Measurements from ENCODE around the gene EXOC6.

EXOC6 gene

DNA sequence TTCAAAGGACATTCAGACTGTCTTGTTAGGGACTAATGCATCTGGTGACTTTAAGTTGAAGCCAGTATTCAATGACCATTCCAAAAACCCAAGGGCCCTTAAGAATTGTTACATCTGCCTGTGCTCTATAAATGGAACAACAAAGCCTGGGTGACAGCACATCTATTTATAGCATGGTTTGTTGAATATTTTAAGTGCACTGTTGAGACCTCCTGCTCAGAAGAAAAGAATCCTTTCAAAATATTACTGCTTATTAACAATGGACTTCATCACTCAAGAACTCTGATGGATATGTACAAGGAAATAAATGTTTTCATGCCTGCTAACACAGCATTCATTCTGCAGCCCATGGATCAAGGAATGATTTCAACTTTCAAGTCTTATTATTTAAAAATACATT lies 179.2 kb downstream of the EXOC6 start:
- DNase-seq = no peak

DNA sequence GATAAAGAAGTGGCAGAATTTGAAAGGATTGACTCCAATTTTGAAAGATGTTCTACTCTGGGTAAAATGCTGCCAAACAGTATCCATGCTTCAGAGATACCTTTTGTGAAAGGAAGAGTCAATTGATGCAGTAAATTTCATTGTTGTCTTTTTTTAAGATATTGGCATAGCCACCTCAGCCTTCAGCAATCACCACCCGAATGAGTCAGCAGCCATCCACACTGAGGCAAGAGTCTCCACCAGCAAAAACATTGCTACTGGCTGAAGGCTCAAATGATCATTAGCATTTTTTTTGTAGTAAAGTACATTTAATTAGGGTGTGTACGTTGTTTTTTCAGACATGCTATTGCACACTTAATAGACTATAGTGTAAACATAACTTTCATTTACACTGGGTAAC lies 180.6 kb downstream of the EXOC6 start:
- no peak for DNase-seq

DNA sequence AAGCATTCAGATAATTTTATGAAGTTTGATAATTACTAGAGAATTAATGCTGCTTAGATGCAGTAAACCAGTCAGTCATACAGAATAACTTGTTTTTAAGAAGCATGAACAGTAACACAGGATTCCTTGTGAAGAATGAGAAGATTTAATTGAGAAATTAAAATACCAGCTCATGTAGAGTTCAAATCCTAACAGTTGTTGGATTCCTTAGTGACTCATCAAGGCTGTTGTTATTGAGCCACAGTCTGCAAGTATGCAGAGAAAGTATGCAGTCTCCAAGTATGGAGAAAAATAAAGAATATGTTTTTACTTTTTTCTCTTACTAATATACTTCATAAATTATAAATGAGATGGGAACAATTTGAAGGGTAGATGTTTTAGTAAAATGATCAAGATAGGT lies 182.1 kb downstream of the EXOC6 start:
- DNase-seq = no peak

DNA sequence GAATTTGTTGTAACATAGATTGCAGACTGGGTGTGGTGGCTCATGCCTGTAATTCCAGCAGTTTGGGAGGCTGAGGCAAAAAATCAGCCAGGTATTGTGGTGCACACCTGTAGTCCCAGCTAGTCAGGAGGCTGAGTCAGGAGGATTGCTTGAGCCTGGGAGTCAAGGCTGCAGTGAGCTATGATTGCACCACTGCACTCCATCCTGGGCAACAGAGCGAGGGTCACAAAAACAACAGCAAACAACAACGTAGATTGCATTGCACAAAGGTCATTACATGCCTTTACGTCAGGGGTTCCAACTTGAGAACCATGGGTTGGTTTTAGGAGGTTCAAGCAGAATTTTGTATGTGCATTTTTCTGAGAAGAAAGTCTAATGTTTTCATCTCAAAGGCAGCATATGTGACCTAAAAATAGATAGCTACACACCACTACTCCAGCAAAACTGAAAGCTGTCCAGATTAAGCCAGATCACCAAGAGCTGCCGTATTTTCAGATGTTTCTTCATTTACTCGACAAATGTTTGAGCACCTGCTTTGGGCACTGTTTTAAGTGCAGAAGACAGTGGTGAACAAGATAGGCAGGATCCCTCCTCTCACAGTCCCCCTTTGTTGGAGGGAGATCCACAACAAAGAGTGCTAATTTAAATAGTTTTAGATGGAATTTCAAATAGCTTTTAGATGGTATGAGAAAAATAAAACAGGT lies 183.9 kb downstream of the EXOC6 start:
- DNase-seq = no peak

DNA sequence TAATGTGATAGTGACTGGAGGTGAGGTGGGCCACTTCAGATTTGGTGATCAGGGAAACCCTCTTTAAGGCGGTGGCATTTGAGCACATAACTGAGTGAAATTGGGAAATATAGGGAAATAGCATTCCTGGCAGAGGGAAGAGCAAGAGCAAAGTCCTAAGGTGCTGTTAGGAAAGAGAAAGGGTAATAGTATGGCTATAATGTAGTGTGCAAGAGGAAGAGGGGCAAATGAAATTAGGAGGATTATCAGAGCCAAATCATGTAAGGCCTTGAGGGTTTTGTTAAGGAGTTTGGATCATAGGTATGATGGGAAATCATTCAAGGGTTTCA lies 184.5 kb downstream of the EXOC6 start:
- DNase-seq = no peak

DNA sequence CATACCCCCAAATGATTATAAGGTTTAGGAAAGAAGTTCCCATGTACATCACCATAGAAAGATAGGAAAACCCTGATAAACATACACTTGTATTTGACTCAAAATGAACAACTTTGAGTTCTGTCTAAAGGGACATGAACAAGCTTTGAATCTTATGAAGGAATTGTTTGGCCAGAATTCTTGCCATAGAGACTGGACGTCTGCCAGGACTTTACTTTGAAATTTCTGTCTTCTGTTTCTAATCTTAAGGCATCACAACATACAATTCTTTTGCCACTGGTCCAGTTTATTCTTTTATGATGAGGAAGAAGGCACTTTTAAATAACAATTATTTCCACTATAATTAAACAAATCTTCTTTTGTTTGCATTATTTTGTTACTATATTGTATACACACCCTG lies 186.1 kb downstream of the EXOC6 start:
- no peak for DNase-seq

DNA sequence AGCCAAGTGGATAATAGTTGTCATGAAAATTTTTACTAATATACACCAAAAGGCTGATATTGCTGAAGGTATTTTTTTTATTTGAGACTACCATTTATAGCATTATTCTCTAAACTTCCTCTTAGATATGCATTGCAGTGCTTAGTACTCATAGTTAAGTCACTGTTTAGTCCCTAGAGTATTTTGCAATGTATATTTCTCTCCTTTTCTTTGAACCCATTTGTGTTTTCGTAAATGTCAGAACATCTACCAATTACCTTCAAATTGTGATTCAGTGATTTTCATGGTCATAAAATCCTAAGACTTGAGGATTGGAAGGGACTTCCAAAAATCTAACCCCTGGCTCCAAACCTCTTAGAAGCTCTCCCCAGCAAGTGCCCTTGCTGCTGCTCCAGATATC lies 190.8 kb downstream of the EXOC6 start:
- no peak for DNase-seq

DNA sequence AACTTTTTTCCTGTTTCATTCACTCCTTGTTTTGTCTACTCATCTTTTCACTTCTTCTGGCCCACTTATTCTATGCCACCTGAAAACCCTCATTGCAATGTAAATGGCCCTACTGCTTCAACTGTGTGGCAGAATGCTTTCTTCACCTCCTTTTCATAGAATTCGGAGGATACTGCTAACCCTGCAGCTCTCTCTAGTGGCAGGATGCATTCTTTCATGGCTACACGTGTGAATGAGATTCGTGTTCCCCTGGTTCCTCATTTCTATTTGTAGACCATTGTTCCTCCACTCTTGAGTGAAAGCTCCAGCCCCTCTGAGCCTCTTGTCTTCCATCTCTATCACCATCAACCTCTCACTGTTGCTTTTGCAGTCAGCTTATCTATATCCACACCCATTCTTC lies 191.4 kb downstream of the EXOC6 start:
- no peak for DNase-seq

DNA sequence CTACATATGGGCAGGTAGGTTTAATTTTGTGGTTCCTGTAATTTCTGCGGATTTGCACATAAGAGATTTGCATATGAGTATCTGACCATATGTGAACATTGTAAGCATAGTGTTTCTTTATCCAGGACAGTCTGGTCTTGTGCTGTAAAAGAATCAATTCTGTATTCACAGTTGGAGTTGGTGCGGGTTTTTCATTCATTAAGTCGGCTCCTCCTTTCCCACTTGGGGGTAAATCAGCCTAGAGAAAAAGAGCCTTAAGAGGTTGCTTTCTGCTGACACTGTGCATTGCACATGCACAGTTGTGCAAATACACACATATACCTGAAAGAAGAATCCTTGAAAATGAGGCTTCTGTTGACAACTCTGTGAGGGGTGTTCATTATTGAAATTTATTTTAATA lies 206.2 kb downstream of the EXOC6 start:
- no peak for DNase-seq

DNA sequence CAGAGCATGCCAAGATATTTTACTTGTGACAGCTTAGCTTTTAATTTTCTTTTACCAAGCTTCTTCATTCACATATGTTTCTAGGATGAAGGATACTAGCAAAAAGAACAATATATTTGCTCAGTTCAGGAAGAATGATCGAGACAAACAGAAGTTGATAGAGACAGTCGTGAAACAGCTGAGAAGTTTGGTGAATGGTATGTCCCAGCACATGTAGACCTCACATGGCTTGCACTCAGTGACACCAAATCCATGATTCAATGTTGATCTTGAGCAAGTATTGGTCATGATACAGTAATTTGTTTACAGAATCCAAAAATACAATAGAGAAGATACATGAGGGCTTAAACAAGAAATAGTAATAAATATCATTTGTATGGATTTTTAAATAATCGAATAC lies 209.8 kb downstream of the EXOC6 start:
- no peak for DNase-seq

DNA sequence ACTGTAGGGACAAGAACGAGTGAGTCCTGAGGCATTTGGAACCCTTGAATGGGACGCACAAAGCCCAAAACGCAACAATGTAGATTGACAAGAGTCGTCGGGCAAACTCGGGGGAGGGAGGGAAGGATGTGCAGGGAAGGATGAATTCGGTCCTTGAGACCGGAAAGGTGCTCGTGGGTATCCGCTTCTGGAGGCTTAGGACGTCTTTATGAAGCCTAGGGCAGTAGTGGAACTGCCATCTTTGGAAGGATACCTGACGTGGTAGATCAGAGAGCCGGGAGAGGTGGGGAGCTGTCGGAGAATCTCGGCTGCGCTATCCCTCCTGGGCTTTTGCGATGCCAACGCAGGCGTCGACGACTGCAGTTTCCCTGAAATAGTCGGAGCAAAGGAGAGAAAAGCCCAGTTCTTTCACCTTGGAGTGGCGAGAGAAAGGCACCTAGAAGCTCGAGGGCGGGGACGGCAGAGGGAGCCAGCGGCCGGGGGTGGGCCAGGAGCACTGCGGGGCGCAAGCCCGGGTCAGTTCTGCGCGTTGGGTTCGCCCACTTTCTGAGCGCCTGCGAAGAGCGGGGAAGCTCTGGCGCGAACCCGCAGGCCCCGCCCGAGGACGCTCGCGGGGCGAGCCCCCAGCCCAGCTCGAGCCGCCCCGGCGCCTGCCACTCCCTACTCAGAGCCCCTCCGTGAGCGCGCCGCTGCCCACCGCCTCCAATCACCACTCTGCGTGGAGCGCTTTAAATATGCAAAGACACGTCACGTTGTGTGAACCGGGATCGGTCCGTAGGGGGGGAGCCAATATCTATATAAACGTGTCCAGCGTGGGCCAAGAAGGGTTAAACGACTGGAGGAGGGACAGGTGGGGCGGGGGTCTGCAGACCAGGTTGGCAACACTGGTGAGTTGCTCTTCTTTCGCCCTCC lies 211.9 kb downstream of the EXOC6 start, which contains the start of gene CYP26C1:
Gene CYP26C1 (plus strand): TSS at position 824 of the 912 bp plus-strand sequence. CDS start 466 bp downstream, outside the sequence.
- no peak for DNase-seq

DNA sequence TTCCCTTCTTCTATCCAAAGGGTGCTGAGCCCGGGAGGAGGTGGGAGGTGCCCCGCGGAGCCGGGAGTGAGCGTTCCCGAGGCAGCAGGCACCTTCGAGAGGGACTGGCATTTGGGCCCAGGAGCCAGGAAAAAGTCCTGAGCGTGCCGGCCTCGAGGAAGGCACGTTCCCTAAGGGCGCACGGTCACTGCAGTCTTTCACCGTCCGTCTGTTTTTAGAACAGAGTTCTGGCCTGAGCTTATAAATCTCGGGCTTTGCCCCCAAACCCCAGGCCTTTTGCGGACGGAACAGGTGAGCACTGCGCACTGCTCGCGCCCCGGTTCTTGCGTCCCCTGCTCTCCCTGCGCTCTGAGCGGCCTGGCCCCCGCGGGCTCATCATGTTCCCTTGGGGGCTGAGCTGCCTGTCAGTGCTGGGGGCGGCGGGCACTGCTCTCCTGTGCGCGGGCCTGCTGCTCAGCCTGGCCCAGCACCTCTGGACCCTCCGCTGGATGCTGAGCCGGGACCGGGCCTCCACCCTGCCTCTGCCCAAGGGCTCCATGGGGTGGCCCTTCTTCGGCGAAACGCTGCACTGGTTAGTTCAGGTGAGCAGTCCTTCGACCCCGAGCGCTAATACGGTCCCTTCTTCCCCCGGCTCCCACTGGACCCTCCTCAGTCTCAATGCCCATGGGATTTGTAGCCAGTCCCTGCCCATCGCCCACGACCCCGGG lies 212.7 kb downstream of the EXOC6 start:
- no peak for DNase-seq

DNA sequence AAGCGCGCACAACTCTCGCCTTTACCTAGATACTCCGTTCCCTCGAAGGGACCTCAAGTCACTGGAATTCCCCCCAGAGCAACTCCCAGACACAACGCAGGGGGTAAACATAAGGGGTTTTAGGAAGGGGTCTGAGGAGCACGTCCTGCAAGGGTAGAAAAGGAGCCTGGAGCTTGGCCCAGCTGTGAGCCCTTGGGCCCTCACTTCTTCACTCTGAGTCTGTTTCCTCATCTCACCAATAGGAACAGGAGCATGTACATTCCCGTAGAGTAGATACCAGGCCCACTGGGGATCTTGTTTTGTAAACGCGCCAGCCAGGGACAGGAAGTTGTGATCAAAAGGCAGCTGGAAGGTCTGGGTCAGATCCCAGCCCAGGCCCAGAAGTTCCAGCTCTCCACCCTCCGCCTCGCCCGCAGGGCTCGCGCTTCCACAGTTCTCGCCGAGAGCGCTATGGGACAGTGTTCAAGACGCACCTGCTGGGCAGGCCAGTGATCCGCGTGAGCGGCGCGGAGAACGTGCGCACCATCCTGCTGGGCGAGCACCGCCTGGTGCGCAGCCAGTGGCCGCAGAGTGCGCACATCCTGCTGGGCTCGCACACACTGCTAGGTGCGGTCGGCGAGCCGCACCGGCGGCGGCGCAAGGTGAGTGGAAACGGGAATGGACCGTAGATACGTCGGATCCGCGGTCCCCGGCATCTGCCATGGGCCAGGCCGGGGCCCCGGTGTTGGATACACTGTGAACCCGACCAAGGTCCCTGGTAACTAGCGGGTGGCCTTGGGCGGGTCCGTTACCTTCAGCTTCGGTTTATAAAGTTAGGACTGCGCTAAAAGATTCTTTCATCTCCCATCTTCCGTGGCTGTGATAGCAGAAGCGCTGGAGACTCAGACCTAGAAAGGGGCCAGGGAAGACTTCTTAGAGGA lies 213.5 kb downstream of the EXOC6 start:
- no peak for DNase-seq

DNA sequence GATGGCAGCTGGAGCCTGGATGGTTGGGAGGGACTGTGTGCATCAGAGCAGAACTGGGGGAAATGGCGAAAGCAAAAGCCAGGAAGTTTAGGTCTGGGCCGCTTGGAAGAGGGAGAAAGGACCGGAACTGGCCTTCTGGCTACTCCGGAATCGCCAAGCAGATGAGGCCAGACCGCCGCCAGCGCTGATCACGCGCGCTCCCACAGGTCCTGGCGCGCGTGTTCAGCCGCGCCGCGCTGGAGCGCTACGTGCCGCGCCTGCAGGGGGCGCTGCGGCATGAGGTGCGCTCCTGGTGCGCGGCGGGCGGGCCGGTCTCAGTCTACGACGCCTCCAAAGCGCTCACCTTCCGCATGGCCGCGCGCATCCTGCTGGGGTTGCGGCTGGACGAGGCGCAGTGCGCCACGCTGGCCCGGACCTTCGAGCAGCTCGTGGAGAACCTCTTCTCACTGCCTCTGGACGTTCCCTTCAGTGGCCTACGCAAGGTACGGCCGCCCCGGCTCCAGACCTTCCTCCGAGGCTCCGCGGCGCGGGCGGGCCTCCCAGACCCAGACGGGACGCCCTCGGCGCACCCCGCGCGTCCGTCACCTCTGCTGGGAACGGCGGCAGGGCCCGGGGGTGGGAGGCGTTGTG lies 214.3 kb downstream of the EXOC6 start:
- DNase-seq = no peak

DNA sequence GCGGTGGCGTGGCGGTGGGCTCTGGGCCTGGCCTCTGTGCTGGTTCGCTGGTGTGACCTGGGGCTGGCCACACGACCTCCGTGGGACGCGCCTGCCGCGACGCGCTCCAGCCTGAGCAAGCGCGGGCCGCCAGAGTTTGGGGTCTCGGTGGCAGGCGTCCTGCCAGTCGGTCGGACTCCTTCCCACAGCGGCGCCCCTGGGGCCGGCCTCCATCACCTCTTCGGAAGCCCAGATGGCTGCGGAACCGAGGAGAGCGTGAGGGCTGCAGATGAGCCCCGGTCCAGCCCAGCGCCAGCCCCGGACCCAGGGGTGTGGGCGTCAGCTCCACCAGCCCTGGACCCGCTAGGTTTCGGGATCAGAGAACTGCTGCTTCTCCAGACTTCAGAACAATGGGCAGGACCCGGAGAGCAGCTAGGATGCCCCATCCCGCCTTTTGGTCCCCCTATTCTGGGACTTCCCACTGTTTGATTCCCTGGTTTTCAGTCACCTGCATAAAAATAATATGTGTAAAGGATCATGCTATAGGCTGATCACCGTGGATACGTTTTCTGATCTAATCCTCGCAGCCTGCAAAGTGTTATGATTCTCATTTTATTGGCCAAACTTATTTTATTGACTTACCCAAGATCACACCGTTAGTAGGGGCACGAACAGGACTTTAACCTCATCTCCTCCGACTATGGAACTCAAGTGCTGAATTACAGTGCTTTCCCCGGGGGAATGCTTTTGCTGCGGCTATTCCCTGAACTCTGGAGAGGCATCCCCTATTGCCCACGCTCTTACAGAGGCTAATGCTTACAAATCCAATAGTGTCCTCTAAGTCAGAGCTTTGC lies 215.0 kb downstream of the EXOC6 start:
- DNase-seq = no peak

DNA sequence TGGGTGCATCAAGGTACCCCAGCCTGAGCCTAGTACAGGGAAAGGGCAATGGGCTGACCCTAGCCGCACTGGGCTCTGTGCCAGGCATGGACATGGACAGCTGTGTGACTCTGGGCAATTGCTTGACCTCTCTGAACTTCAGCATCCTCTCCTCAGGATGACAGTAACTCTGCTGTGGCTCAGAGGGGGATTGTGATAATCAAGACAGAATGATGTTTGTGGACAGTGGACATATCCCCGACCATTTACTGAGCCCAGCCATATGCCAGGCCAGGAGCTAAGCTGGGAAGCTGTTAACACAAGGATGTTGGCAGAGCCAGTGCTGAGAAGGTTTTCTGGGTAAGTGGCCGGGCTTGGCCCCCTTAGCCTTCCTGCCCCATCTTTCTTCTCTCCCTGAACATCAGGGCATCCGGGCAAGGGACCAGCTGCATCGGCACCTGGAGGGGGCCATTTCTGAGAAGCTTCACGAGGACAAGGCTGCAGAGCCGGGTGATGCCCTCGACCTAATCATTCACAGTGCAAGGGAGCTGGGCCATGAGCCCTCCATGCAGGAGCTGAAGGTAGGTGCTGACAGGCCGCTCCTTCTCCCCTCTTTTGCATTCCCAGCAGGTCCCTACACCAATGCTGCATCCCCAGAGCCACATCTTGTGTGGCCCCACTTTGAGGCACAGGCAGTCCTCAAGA lies 215.8 kb downstream of the EXOC6 start:
- no peak for DNase-seq

DNA sequence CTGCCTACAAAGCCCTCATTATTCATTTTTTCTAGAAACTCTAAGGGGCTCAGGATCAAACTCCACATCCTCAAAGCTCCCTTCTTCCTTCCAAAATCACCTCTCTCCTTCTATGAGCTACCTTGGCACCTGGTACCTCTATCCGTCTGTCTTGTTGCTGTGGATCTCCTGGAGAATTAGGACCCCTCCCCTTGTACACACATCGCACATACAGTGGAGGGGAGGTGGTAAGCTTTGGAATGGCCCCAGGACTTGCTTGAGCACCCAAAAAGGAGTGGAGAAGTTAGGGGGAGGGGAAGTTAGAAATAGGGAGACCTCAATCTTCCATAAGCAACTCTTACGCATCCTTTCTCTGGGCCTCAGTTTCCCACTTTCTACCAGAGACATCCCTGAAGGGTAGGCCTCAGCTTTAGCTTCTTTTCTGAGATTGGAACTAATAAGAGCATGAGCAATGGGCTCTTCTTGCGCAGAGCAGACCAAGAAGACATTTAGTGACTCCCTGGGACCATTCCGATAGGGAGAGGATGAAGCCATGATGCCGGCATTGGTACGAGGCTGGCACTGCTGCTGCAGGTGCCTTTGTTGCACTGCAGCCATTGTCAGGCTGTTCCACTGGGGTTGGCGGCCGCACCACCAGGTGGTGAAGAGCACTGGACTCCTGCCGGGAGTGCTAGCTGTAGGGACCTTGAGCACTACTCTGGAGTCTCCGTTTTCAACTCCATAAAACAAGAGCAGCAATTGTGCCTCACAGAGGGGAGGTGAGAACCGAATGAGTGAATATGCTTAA lies 216.7 kb downstream of the EXOC6 start:
- DNase-seq = no peak

DNA sequence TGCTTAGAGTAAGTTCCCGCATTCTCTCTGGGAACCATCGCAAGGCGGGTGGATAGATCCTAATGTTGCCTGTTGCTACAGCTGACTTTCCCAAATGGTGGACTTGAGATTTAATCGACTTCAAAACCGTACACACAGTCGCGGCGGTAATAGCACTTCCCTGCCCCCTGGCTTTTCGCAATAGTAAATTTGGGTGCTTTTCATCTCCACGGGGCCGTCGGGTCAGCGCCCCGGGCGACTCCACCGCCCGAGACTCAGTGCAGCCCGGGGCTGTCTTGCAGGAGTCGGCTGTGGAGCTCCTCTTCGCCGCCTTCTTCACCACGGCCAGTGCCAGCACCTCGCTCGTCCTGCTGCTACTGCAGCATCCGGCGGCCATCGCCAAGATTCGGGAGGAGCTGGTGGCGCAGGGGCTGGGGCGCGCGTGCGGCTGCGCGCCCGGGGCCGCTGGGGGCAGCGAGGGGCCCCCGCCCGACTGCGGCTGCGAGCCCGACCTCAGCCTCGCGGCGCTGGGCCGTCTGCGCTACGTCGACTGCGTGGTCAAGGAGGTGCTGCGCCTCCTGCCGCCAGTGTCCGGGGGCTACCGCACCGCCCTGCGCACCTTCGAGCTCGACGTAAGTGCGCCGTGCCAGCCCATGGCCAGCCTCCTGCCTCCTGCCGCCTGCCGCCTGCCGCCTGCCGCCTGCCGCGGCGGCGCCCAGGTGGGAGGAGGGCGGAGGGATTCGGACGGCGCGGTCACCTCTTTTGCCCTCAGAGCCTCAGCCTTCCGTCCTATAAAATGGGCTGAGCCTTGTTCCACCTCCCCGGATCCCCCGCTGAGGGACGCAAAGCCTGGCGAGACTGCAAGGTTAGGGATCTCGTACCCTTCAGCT lies 217.6 kb downstream of the EXOC6 start:
- no peak for DNase-seq

DNA sequence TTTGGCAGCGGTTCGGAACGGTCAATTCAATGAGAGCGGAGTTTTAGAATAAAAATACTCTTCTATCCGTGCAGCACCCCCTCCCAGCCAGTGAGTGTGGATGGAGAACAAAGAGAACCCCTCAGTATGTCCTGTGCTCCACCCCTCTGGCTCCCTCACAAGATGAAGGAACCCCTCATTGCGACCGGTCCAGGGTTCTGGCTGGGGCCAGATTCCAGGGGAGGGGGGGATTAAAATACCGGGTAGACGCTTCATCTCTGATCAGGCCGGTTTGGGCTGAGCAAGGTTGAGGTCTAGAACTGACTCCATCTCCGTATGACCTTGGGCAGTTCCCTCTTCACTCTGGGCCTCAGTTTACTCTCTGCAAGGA lies 218.2 kb downstream of the EXOC6 start:
- no peak for DNase-seq

Measured in NCI-H2171 treated with DMSO at 0.1 percent for 48 hours (cell line).